ENCODE measurements around the gene ING5.
A peak's percentile ranks its signal among the peaks of the same experiment; 100 is the strongest.

Gene ING5

GRCh38 chr2:241678784-241679540 is 22.9 kb upstream of the ING5 start:
- DNase-seq (ENCODE audit: low read depth), result no peak
- no peak for TF ChIP-seq CTCF (IDR thresholded peaks at IDR 0.05; ENCODE audit: low read length, missing control alignments)

GRCh38 chr2:241680044-241680443 is 21.8 kb upstream of the ING5 start:
- no peak for TF ChIP-seq CTCF (IDR thresholded peaks at IDR 0.05; ENCODE audit: low read length, missing control alignments)
- no peak for DNase-seq (ENCODE audit: low read depth)
- no peak overlapping the region for H3K4me3 ChIP-seq (replicated peaks; ENCODE audit: low read depth, low read length)

More at GRCh38 chr2:241678784-241679540, 22.9 kb upstream of the ING5 start:
- H3K4me3 ChIP-seq (replicated peaks; ENCODE audit: low read depth, low read length), result no peak overlapping the region

- peak; percentile 94 for DNase-seq (ENCODE audit: low read depth)
- H3K4me3 ChIP-seq (replicated peaks; ENCODE audit: low read depth, low read length), result no peak overlapping the region
- no peak for TF ChIP-seq CTCF (IDR thresholded peaks at IDR 0.05; ENCODE audit: low read length, missing control alignments)
Measured at GRCh38 chr2:241680827-241681599, 20.8 kb upstream of the ING5 start.

- no peak for TF ChIP-seq CTCF (IDR thresholded peaks at IDR 0.05; ENCODE audit: low read length, missing control alignments)
- H3K4me3 ChIP-seq (replicated peaks; ENCODE audit: low read depth, low read length), result peak overlapping the region; percentile 81
- no peak for DNase-seq (ENCODE audit: low read depth)
Measured at GRCh38 chr2:241686324-241686649, 15.6 kb upstream of the ING5 start.

GRCh38 chr2:241686650-241687425 is 15.0 kb upstream of the ING5 start, which contains the start of gene DTYMK:
Gene DTYMK (minus strand): TSS chr2:241686815. CDS start chr2:241686783, 32 bp downstream.
- peak within 1 kb of the TSS; percentile 96 for H3K4me3 ChIP-seq (replicated peaks; ENCODE audit: low read depth, low read length)
- peak; percentile 95 for DNase-seq (ENCODE audit: low read depth)
- no peak for TF ChIP-seq CTCF (IDR thresholded peaks at IDR 0.05; ENCODE audit: low read length, missing control alignments)

DNA sequence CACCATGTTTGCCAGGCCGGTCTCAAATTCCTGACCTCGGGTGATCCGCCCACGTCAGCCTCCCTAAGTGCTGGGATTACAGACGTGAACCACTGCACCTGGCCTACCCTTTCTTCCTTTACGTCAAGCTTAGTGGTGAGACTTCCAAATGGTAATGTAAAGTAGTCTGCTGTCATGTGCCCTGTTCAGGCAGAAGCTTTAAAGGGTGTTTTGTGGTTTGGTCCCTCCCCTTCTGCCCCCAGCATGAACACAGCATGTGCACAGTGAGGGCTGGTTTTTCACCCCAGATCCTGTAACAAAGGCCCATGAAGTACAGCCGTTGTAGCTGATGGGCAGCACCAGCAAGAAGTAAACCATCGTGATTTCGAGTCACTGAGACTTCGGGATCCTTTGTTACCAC is 12.5 kb upstream of the ING5 start:
- no peak overlapping the region for H3K4me3 ChIP-seq (replicated peaks; ENCODE audit: low read depth, low read length)
- DNase-seq (ENCODE audit: low read depth), result no peak
- TF ChIP-seq CTCF (IDR thresholded peaks at IDR 0.05; ENCODE audit: low read length, missing control alignments), result no peak

Data from fibroblast of pulmonary artery (primary cell).